SK-N-SH treated with all-trans-retinoic acid at 6 μM for 48 hours (cell line): ENCODE measurements around the gene S100A2.
"Not testable (repeated sequence)": the region's sequence is repeated elsewhere in the genome, so short reads cannot be mapped to it uniquely, and the experiment has no call there.

Experiments
- ATAC-seq: fragments of 200-7000 bp; cut with Tn5 transposase; 3 replicates; pipeline ENCODE4 v1.9.1; 2020; ENCODE audit warnings: mild to moderate bottlenecking, moderate library complexity
- ARNTL ChIP-seq: fragments of 450-650 bp; formaldehyde crosslinking; IDR thresholded peaks from 2 replicates; pipeline ENCODE4 v1.5.0; 2020; ENCODE audit warnings: low read depth, mild to moderate bottlenecking, moderate library complexity, borderline replicate concordance
- BACH2 ChIP-seq: fragments of 250-450 bp; sonication (Bioruptor Pico); IDR thresholded peaks from 2 replicates; pipeline ENCODE4 v1.9.0; 2021; ENCODE audit warnings: mild to moderate bottlenecking, borderline replicate concordance
- CREB5 ChIP-seq: fragments of 250-450 bp; sonication (Bioruptor Pico); IDR thresholded peaks from 2 replicates; pipeline ENCODE4 v1.5.1; 2020; ENCODE audit warnings: low read depth, mild to moderate bottlenecking, moderate library complexity
- CSRNP3 ChIP-seq: fragments of 250-450 bp; sonication (Bioruptor Pico); IDR thresholded peaks from 2 replicates; pipeline ENCODE4 v1.5.1; 2021; ENCODE audit warnings: mild to moderate bottlenecking, moderate library complexity
- ESRRG ChIP-seq: fragments of 250-450 bp; sonication (Bioruptor Pico); IDR thresholded peaks from 2 replicates; pipeline ENCODE4 v1.6.1; 2021; ENCODE audit warnings: mild to moderate bottlenecking
- ISL1 ChIP-seq: fragments of 250-450 bp; sonication (Bioruptor Pico); IDR thresholded peaks from 2 replicates; pipeline ENCODE4 v2.1.2; 2022; ENCODE audit warnings: mild to moderate bottlenecking, moderate library complexity
- OSR1 ChIP-seq: fragments of 250-450 bp; sonication (Bioruptor Pico); IDR thresholded peaks from 2 replicates; pipeline ENCODE4 v1.8.0; 2022; ENCODE audit warnings: moderate library complexity, mild to moderate bottlenecking, inconsistent platforms
- PATZ1 ChIP-seq: fragments of 250-450 bp; sonication (Bioruptor Pico); IDR thresholded peaks from 2 replicates; pipeline ENCODE4 v1.8.0; 2020; ENCODE audit warnings: mild to moderate bottlenecking, moderate library complexity, borderline replicate concordance
- POU6F1 ChIP-seq: fragments of 250-450 bp; sonication (Bioruptor Pico); IDR thresholded peaks from 2 replicates; pipeline ENCODE4 v1.8.0; 2021; ENCODE audit warnings: low read depth, mild to moderate bottlenecking, moderate library complexity, borderline replicate concordance
- PPARA ChIP-seq: fragments of 250-450 bp; sonication (Bioruptor Pico); IDR thresholded peaks from 2 replicates; pipeline ENCODE4 v1.5.0; 2020; ENCODE audit warnings: mild to moderate bottlenecking, borderline replicate concordance
- RARB ChIP-seq: fragments of 250-450 bp; sonication (Bioruptor Pico); IDR thresholded peaks from 2 replicates; pipeline ENCODE4 v1.8.0; 2021; ENCODE audit warnings: mild to moderate bottlenecking, moderate library complexity
- TCF4 ChIP-seq: fragments of 250-450 bp; sonication (Bioruptor Pico); IDR thresholded peaks from 2 replicates; pipeline ENCODE4 v1.8.0; 2021; ENCODE audit warnings: mild to moderate bottlenecking, moderate library complexity, borderline replicate concordance
- TOX ChIP-seq: fragments of 250-450 bp; sonication (Bioruptor Pico); IDR thresholded peaks from 2 replicates; pipeline ENCODE4 v1.8.0; 2021; ENCODE audit warnings: mild to moderate bottlenecking, moderate library complexity, borderline replicate concordance
- ZC3H10 ChIP-seq: fragments of 250-450 bp; sonication (Bioruptor Pico); IDR thresholded peaks from 2 replicates; pipeline ENCODE4 v1.5.1; 2021; ENCODE audit warnings: mild to moderate bottlenecking, moderate library complexity
- ZFP3 ChIP-seq: fragments of 250-450 bp; sonication (Bioruptor Pico); IDR thresholded peaks from 2 replicates; pipeline ENCODE4 v1.5.0; 2020; ENCODE audit warnings: mild to moderate bottlenecking, moderate library complexity
- ZFP30 ChIP-seq: fragments of 450-650 bp; formaldehyde crosslinking; IDR thresholded peaks from 2 replicates; pipeline ENCODE4 v1.5.0; 2022; ENCODE audit warnings: mild to moderate bottlenecking, moderate library complexity
- ZNF565 ChIP-seq: fragments of 450-650 bp; formaldehyde crosslinking; conservative IDR thresholded peaks from 2 replicates; pipeline ENCODE4 v1.5.0; 2020; ENCODE audit warnings: low read depth, mild to moderate bottlenecking, moderate library complexity
- ZNF70 ChIP-seq: fragments of 450-650 bp; formaldehyde crosslinking; IDR thresholded peaks from 2 replicates; pipeline ENCODE4 v1.5.0; 2020; ENCODE audit warnings: mild to moderate bottlenecking, moderate library complexity
- ZNF8 ChIP-seq: fragments of 450-650 bp; formaldehyde crosslinking; IDR thresholded peaks from 2 replicates; pipeline ENCODE4 v1.5.0; 2020; ENCODE audit warnings: mild to moderate bottlenecking, moderate library complexity

Gene S100A2

GRCh38 chr1:153520818-153521476 lies 44.7 kb downstream of the S100A2 start:
- TF ChIP-seq ESRRG (CRISPR knock-in tag) (no peak), RARB (no peak), ISL1 (no peak), CREB5 (no peak)

GRCh38 chr1:153520137-153520691 lies 45.4 kb downstream of the S100A2 start:
- not testable (repeated sequence) for ATAC-seq

More at GRCh38 chr1:153520818-153521476, 44.7 kb downstream of the S100A2 start:
- peak; percentile 34 for ATAC-seq

GRCh38 chr1:153519242-153519641 lies 46.4 kb downstream of the S100A2 start:
- no peak for TF ChIP-seq ZNF8 (CRISPR knock-in tag)
- TF ChIP-seq ZC3H10 (CRISPR knock-in tag): no peak
- no peak for TF ChIP-seq ZFP3
- TF ChIP-seq PPARA (CRISPR knock-in tag): no peak
- TF ChIP-seq TCF4 (CRISPR knock-in tag): no peak
- no peak for TF ChIP-seq ZFP30 (CRISPR knock-in tag)
- TF ChIP-seq PATZ1 (CRISPR knock-in tag): no peak
- TF ChIP-seq RARB: no peak
- no peak for TF ChIP-seq ISL1
- TF ChIP-seq ZNF565 (CRISPR knock-in tag): no peak
- no peak for TF ChIP-seq POU6F1 (CRISPR knock-in tag)
- no peak for TF ChIP-seq BACH2 (CRISPR knock-in tag)
- no peak for TF ChIP-seq CREB5
- TF ChIP-seq CSRNP3: no peak
- no peak for TF ChIP-seq ESRRG (CRISPR knock-in tag)
- TF ChIP-seq TOX: no peak
- no peak for ATAC-seq

GRCh38 chr1:153515504-153516394 lies 49.9 kb downstream of the S100A2 start:
- TF ChIP-seq BACH2 (CRISPR knock-in tag) (no peak), CSRNP3 (no peak), ARNTL (CRISPR knock-in tag) (no peak), ZNF70 (CRISPR knock-in tag) (no peak), ZC3H10 (CRISPR knock-in tag) (no peak), TOX (no peak), PATZ1 (CRISPR knock-in tag) (no peak), ESRRG (CRISPR knock-in tag) (no peak), OSR1 (CRISPR knock-in tag) (no peak), CREB5 (no peak)
- no peak for ATAC-seq
